Measurements from ENCODE around the gene ESPNL. TPM values are rescaled to one million over a fixed set of nuclear protein-coding genes. Genes with fewer than 3 reads are reported as not detected.

ESPNL gene
- total RNA-seq, 1 donor from 2014 or later = 0.85 TPM

GRCh38 chr2:238079874-238080327 is 20.2 kb upstream of the ESPNL start:
- DNase-seq (ENCODE audit: low read depth) = no peak

- DNase-seq (ENCODE audit: low read depth) = no peak
Observed at GRCh38 chr2:238080518-238080917, 19.6 kb upstream of the ESPNL start.

GRCh38 chr2:238081150-238081549 is 19.0 kb upstream of the ESPNL start:
- DNase-seq (ENCODE audit: low read depth) = no peak

- no peak for DNase-seq (ENCODE audit: low read depth)
Observed at GRCh38 chr2:238081561-238081960, 18.6 kb upstream of the ESPNL start.

- DNase-seq (ENCODE audit: low read depth) = no peak
Observed at GRCh38 chr2:238082151-238082550, 18.0 kb upstream of the ESPNL start.

- no peak for DNase-seq (ENCODE audit: low read depth)
Observed at GRCh38 chr2:238082827-238083226, 17.3 kb upstream of the ESPNL start.

GRCh38 chr2:238083919-238084318 is 16.2 kb upstream of the ESPNL start:
- DNase-seq (ENCODE audit: low read depth) = no peak

GRCh38 chr2:238084761-238085160 is 15.4 kb upstream of the ESPNL start:
- DNase-seq (ENCODE audit: low read depth) = no peak

GRCh38 chr2:238085899-238086298 is 14.2 kb upstream of the ESPNL start:
- DNase-seq (ENCODE audit: low read depth) = no peak

- no peak for DNase-seq (ENCODE audit: low read depth)
Observed at GRCh38 chr2:238087211-238087610, 12.9 kb upstream of the ESPNL start.

- no peak for DNase-seq (ENCODE audit: low read depth)
Observed at GRCh38 chr2:238090887-238091286, 9.3 kb upstream of the ESPNL start.

- no peak for DNase-seq (ENCODE audit: low read depth)
Observed at GRCh38 chr2:238091436-238092060, 8.6 kb upstream of the ESPNL start.

GRCh38 chr2:238092486-238093035 is 7.6 kb upstream of the ESPNL start:
- DNase-seq (ENCODE audit: low read depth) = no peak

GRCh38 chr2:238093181-238094140 is 6.7 kb upstream of the ESPNL start:
- no peak for DNase-seq (ENCODE audit: low read depth)

GRCh38 chr2:238094438-238095022 is 5.6 kb upstream of the ESPNL start:
- no peak for DNase-seq (ENCODE audit: low read depth)

GRCh38 chr2:238095143-238095542 is 5.0 kb upstream of the ESPNL start:
- no peak for DNase-seq (ENCODE audit: low read depth)

GRCh38 chr2:238096311-238097011 is 3.7 kb upstream of the ESPNL start:
- no peak for DNase-seq (ENCODE audit: low read depth)

GRCh38 chr2:238097201-238097987 is 2.7 kb upstream of the ESPNL start:
- no peak for DNase-seq (ENCODE audit: low read depth)

GRCh38 chr2:238097988-238098871 is 1.9 kb upstream of the ESPNL start:
- peak; percentile 45 for DNase-seq (ENCODE audit: low read depth)

All from renal cortical epithelial cell (primary cell).